Transverse colon (tissue), 4 donors: Measurements from ENCODE around the gene LSM6. TPM values are rescaled to one million over a fixed set of nuclear protein-coding genes. Genes with fewer than 3 reads are reported as not detected.
A peak's percentile ranks its signal among the peaks of the same experiment; 100 is the strongest.

ENCODE experiments used
- DNase-seq: peaks from one replicate; pipeline ENCODE4 v3.0.0-alpha.2; 2019
- H3K27ac ChIP-seq, 4 donors: fragments of 200-600 bp; sonication (generic); 2 replicates each; pipeline ENCODE4 v1.5.1; 2016 to 2018; ENCODE audit warnings: inconsistent platforms in 4 of 4
- H3K27me3 ChIP-seq: fragments of 200-600 bp; sonication (generic); 2 replicates; pipeline ENCODE4 v1.5.1; 2017; ENCODE audit warnings: inconsistent platforms
- H3K36me3 ChIP-seq, 4 donors: fragments of 200-600 bp; sonication (generic); 2 replicates each; pipeline ENCODE4 v1.5.1; 2017 to 2019; ENCODE audit warnings: inconsistent platforms in 4 of 4
- H3K4me1 ChIP-seq, 4 donors: fragments of 200-600 bp; sonication (generic); 2 replicates each; pipeline ENCODE4 v1.5.1; 2017 to 2020; ENCODE audit warnings: inconsistent platforms in 4 of 4
- H3K4me3 ChIP-seq, 4 donors: fragments of 200-600 bp; sonication (generic); 1 replicate in 1 of 4; 2 replicates in 3 of 4; pipeline versions ENCODE4 v1.5.1 to v1.6.1; 2017 to 2019; ENCODE audit warnings: inconsistent platforms in 4 of 4
- H3K9me3 ChIP-seq, 2 donors: fragments of 200-600 bp; sonication (generic); 2 replicates each; pipeline ENCODE4 v1.5.1; 2017 to 2019; ENCODE audit warnings: inconsistent platforms in 2 of 2
- CTCF ChIP-seq, 5 experiments: fragments of 200-600 bp in 3 of 5; fragments of 450-650 bp in 2 of 5; sonication (generic) in 3 of 5; IDR thresholded peaks; 1 replicate in 2 of 5; 2 replicates in 3 of 5; pipeline ENCODE4 v1.5.1; 2016 to 2017; ENCODE audit warnings: antibody characterized with exemption in 5 of 5, inconsistent platforms in 3 of 5, mild to moderate bottlenecking in 2 of 5, moderate library complexity in 1 of 5
- EP300 ChIP-seq: sonication (generic); formaldehyde crosslinking; IDR thresholded peaks from one replicate; pipeline ENCODE4 v1.6.1; 2017; ENCODE audit warnings: antibody characterized with exemption, low read depth
- POLR2A ChIP-seq: fragments of 450-650 bp; IDR thresholded peaks from one replicate; pipeline ENCODE4 v1.6.1; 2016; ENCODE audit warnings: antibody characterized with exemption, mild to moderate bottlenecking, moderate library complexity
- POLR2AphosphoS5 ChIP-seq, 3 donors: sonication (generic); formaldehyde crosslinking; IDR thresholded peaks; one replicate each; pipeline ENCODE4 v1.6.1; 2016; ENCODE audit warnings: antibody characterized with exemption in 3 of 3
- WGBS, 2 donors: methylation state at CpG; one replicate each; pipeline ENCODE4 v1.1.5; 2018; ENCODE audit warnings: low coverage in 1 of 2; 5-methylcytosine and 5-hydroxymethylcytosine counted together
- in situ Hi-C, 4 donors: fragments of 200-750 bp; cut with MboI; loops; one replicate each; pipeline versions ENCODE4 v1.15.0 to v1.15.1; 2017; ENCODE audit warnings: low sequenced_read_pairs in 3 of 4, low pct_ligation_motif_present in 1 of 4, low pct_unique_long_range_greater_than_20kb in 1 of 4
- intact Hi-C: fragments of 100-400 bp; cut with DNase I; formaldehyde crosslinking; loops from one replicate; pipeline ENCODE4 v1.15.1; 2023; ENCODE audit warnings: low total_unique reads
- total RNA-seq, 4 donors: library from RNA; depleted of rRNA; stranded (reverse); fragments of >200 nt; gene quantifications; one replicate each; pipeline ENCODE4 v1.1.0, GENCODE V29; 2016

LSM6 gene
- 10 to 100 TPM in 3 of 4 donors, 1 to 10 TPM in 1; 1.9 to 33.2 (median 24.4) TPM for total RNA-seq

GRCh38 chr4:146175541-146176453, at the start of gene LSM6:
Gene LSM6 (plus strand): TSS chr4:146175718. CDS start chr4:146182922, 7,204 bp downstream.
- Histone ChIP-seq H3K27me3 (no peaks in the 10 kb centered on the region), H3K27ac (peak within 1 kb of the TSS; percentile 90 to 94 (median 93)), H3K4me1 (peaks cover 5 to 46% (median 18%) of the 10 kb centered on the region in 4 donors), H3K9me3 (no peaks in the 10 kb centered on the region), H3K4me3 (peak within 1 kb of the TSS; percentile 53 to 88 (median 73)), H3K36me3 (no peaks in the 10 kb centered on the region)
- in situ Hi-C loops = no loop called here
- TF ChIP-seq POLR2AphosphoS5 (IDR thresholded peaks at IDR 0.05) (peak; percentile 73 to 84 (median 75)), POLR2A (peak; percentile 63), CTCF (IDR thresholded peaks at IDR 0.05) (peak in 3 of 5 experiments; percentile 21 to 29 (median 27)), EP300 (no peak)
- 0% methylated on average over 72 of the region's 75 CpGs; no CpG with 5 or more reads in 1 of the 2 donors for WGBS, 2 donors
- DNase-seq = peak; percentile 91
- intact Hi-C loops = no loop called here

- DNase-seq = no peak
- Histone ChIP-seq H3K4me1 (peaks cover 0 to 5% (median 0%) of the 10 kb centered on the region in 4 donors), H3K4me3 (no peak overlapping the region), H3K27ac (no peak overlapping the region), H3K27me3 (no peaks in the 10 kb centered on the region), H3K9me3 (no peaks in the 10 kb centered on the region), H3K36me3 (no peaks in the 10 kb centered on the region)
- intact Hi-C loops = no loop called here
- no peak for TF ChIP-seq POLR2AphosphoS5 (IDR thresholded peaks at IDR 0.05)
- TF ChIP-seq EP300 = no peak
- TF ChIP-seq CTCF (IDR thresholded peaks at IDR 0.05) = no peak
- TF ChIP-seq POLR2A = no peak
- 66 to 84% methylated on average over 3 to 7 of the region's 7 CpGs for WGBS, 2 donors
- in situ Hi-C loops = no loop called here
These were observed 43.1 kb upstream of the LSM6 start for GRCh38 chr4:146132445-146132844.

- Histone ChIP-seq H3K27me3 (no peaks in the 10 kb centered on the region), H3K4me1 (peaks cover 0 to 5% (median 0%) of the 10 kb centered on the region in 4 donors), H3K4me3 (no peak overlapping the region), H3K27ac (no peak overlapping the region), H3K36me3 (no peaks in the 10 kb centered on the region), H3K9me3 (no peaks in the 10 kb centered on the region)
- 33 to 58% methylated on average over 4 to 8 of the region's 8 CpGs for WGBS, 2 donors
- intact Hi-C loops = no loop called here
- TF ChIP-seq CTCF (IDR thresholded peaks at IDR 0.05) = no peak
- TF ChIP-seq POLR2AphosphoS5 (IDR thresholded peaks at IDR 0.05) = no peak
- no peak for TF ChIP-seq EP300
- no peak for TF ChIP-seq POLR2A
- peak; percentile 78 for DNase-seq
- in situ Hi-C loops = no loop called here
These were observed 40.6 kb upstream of the LSM6 start for GRCh38 chr4:146134761-146135445.

- DNase-seq = no peak
- H3K4me1 ChIP-seq = peaks cover 0 to 5% (median 0%) of the 10 kb centered on the region in 4 donors
- TF ChIP-seq EP300 (no peak), POLR2AphosphoS5 (IDR thresholded peaks at IDR 0.05) (no peak), POLR2A (no peak), CTCF (IDR thresholded peaks at IDR 0.05) (no peak)
- intact Hi-C loops (no loop called here), in situ Hi-C loops (no loop called here)
- H3K4me3 ChIP-seq = no peak overlapping the region
- H3K36me3 ChIP-seq = no peaks in the 10 kb centered on the region
- WGBS, 2 donors = 83 to 95% methylated on average over 1 to 2 of the region's 2 CpGs
- no peak overlapping the region for H3K27ac ChIP-seq
- H3K9me3 ChIP-seq = no peaks in the 10 kb centered on the region
- no peaks in the 10 kb centered on the region for H3K27me3 ChIP-seq
These were observed 39.6 kb upstream of the LSM6 start for GRCh38 chr4:146135941-146136340.
